Adrenal gland (tissue), 5 donors: Measurements from ENCODE around the gene ATE1.

Source experiments
- CTCF ChIP-seq, 6 experiments: fragments of 450-650 bp in 4 of 6; fragments of 200-600 bp in 2 of 6; sonication (generic) in 1 of 6; IDR thresholded peaks; 1 replicate in 5 of 6; 2 replicates in 1 of 6; pipeline versions ENCODE4 v1.5.1 to v1.8.0; 2016 to 2021; ENCODE audit warnings: antibody characterized with exemption in 6 of 6, mild to moderate bottlenecking in 2 of 6, moderate library complexity in 1 of 6
- POLR2A ChIP-seq, 2 donors: fragments of 450-650 bp; IDR thresholded peaks; one replicate each; pipeline ENCODE4 v1.6.1; 2017; ENCODE audit warnings: antibody characterized with exemption in 2 of 2, mild to moderate bottlenecking in 2 of 2, moderate library complexity in 1 of 2
- donor health status: DM: no; HTN: no; CAD: no.

- no peak for TF ChIP-seq CTCF (IDR thresholded peaks at IDR 0.05)
- TF ChIP-seq POLR2A (IDR thresholded peaks at IDR 0.05): no peak
These were observed 13.2 kb downstream of the ATE1 start for GRCh38 chr10:121914661-121915060.
